ENCODE measurements around the gene FAM151A. TPM values are rescaled to one million over a fixed set of nuclear protein-coding genes. Genes with fewer than 3 reads are reported as not detected.

Gene FAM151A
- total and polyA plus RNA-seq, 2 experiments from 2014 or later = 0.10 TPM; not detected in 1

DNA sequence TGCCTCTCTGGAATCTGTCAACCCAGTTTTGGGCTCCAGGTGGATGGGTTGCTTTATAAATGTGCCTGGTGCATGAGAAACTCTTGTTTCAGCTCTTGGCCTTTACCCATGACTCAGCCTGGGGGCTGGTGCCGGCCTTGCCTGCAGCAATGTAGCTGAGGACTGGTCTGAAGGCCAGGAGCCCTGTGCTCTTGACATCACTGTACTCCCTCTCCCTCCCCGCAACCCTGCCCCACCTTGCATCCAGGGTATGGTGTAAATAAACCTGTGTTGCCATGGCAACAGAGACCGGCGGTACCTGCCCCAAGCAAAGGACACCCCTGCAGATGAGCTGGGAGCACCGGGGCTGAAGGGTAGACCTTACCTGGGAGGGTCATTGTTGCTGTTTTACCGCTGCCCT lies 13.3 kb downstream of the FAM151A start (continued):
- TF ChIP-seq, protein P1, sequence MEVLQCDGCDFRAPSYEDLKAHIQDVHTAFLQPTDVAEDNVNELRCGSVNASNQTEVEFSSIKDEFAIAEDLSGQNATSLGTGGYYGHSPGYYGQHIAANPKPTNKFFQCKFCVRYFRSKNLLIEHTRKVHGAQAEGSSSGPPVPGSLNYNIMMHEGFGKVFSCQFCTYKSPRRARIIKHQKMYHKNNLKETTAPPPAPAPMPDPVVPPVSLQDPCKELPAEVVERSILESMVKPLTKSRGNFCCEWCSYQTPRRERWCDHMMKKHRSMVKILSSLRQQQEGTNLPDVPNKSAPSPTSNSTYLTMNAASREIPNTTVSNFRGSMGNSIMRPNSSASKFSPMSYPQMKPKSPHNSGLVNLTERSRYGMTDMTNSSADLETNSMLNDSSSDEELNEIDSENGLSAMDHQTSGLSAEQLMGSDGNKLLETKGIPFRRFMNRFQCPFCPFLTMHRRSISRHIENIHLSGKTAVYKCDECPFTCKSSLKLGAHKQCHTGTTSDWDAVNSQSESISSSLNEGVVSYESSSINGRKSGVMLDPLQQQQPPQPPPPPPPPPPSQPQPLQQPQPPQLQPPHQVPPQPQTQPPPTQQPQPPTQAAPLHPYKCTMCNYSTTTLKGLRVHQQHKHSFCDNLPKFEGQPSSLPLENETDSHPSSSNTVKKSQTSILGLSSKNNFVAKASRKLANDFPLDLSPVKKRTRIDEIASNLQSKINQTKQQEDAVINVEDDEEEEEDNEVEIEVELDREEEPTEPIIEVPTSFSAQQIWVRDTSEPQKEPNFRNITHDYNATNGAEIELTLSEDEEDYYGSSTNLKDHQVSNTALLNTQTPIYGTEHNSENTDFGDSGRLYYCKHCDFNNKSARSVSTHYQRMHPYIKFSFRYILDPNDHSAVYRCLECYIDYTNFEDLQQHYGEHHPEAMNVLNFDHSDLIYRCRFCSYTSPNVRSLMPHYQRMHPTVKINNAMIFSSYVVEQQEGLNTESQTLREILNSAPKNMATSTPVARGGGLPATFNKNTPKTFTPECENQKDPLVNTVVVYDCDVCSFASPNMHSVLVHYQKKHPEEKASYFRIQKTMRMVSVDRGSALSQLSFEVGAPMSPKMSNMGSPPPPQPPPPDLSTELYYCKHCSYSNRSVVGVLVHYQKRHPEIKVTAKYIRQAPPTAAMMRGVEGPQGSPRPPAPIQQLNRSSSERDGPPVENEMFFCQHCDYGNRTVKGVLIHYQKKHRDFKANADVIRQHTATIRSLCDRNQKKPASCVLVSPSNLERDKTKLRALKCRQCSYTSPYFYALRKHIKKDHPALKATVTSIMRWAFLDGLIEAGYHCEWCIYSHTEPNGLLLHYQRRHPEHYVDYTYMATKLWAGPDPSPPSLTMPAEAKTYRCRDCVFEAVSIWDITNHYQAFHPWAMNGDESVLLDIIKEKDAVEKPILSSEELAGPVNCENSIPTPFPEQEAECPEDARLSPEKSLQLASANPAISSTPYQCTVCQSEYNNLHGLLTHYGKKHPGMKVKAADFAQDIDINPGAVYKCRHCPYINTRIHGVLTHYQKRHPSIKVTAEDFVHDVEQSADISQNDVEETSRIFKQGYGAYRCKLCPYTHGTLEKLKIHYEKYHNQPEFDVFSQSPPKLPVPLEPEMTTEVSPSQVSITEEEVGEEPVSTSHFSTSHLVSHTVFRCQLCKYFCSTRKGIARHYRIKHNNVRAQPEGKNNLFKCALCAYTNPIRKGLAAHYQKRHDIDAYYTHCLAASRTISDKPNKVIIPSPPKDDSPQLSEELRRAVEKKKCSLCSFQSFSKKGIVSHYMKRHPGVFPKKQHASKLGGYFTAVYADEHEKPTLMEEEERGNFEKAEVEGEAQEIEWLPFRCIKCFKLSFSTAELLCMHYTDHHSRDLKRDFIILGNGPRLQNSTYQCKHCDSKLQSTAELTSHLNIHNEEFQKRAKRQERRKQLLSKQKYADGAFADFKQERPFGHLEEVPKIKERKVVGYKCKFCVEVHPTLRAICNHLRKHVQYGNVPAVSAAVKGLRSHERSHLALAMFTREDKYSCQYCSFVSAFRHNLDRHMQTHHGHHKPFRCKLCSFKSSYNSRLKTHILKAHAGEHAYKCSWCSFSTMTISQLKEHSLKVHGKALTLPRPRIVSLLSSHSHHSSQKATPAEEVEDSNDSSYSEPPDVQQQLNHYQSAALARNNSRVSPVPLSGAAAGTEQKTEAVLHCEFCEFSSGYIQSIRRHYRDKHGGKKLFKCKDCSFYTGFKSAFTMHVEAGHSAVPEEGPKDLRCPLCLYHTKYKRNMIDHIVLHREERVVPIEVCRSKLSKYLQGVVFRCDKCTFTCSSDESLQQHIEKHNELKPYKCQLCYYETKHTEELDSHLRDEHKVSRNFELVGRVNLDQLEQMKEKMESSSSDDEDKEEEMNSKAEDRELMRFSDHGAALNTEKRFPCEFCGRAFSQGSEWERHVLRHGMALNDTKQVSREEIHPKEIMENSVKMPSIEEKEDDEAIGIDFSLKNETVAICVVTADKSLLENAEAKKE (CRISPR knock-in tag; IDR thresholded peaks at IDR 0.05) = no peak
- TF ChIP-seq POLR2AphosphoS5 (IDR thresholded peaks at IDR 0.05; ENCODE audit: low read depth) = no peak
- no peak for TF ChIP-seq ZNF331 (CRISPR knock-in tag; IDR thresholded peaks at IDR 0.05; ENCODE audit: low read depth)

DNA sequence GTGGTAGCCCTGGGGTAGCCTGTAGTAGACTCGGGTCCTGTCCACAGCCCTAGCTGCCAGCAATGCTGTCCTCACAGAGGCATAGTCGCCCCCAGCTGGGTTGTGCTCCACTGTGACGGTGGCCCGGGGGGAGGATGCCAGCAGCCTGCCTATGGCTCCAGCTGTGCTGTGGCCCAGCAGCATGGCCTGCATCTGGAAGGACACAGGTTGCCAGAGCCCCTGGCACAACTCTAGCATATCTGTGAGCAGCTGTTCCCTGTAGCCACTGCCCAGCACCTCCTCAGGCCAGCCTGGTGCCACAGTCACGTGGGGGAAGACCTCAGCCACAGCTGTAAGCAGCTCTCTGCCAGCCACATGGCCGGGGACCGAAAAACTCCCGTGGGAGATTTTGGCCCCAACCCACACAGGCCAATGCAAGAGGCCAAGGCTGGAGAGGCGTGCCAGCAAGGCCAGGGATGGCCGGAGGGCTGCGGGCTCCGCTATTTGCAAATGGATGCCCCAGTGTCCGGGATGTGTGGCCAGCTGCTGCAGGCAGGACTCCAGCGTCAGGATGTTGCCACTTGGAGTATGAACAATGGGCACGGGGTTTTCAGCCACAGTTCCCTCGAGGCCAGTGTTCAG lies 13.9 kb downstream of the FAM151A start:
- no peak for DNase-seq (ENCODE audit: low spot score)
- no peak overlapping the region for H3K4me2 ChIP-seq
- H3K27me3 ChIP-seq (ENCODE audit: insufficient read depth) = no peaks in the 10 kb centered on the region
- Mint-ChIP-seq H3K27me3 (ENCODE audit: insufficient read depth, low read depth, poor library complexity) (peaks cover 15% of the 10 kb centered on the region), H3K27ac (no peak overlapping the region), H3K36me3 (ENCODE audit: low read depth) (no peaks in the 10 kb centered on the region), H3K4me3 (no peak overlapping the region), H3K9me3 (no peaks in the 10 kb centered on the region), H3K4me1 (peaks cover 30% of the 10 kb centered on the region)
- no peaks in the 10 kb centered on the region for H3F3A ChIP-seq (replicated peaks; ENCODE audit: low read depth)
- H3K4me3 ChIP-seq = no peak overlapping the region
- H2AFZ ChIP-seq = no peak overlapping the region
- H3K9me2 ChIP-seq (ENCODE audit: insufficient read depth) = no peaks in the 10 kb centered on the region
- H3K79me2 ChIP-seq (replicated peaks; ENCODE audit: insufficient read depth) = no peaks in the 10 kb centered on the region
- no peaks in the 10 kb centered on the region for H3K36me3 ChIP-seq (ENCODE audit: insufficient read depth)
- H3K4me1 ChIP-seq (ENCODE audit: insufficient read depth) = peaks cover 4% of the 10 kb centered on the region; the same call in 1 of the 2 replicates
- ATAC-seq = no peak
- no peak overlapping the region for H3K27ac ChIP-seq (ENCODE audit: low read depth)
- H4K20me1 ChIP-seq (replicated peaks; ENCODE audit: insufficient read depth) = no peaks in the 10 kb centered on the region
- TF ChIP-seq, protein P2, sequence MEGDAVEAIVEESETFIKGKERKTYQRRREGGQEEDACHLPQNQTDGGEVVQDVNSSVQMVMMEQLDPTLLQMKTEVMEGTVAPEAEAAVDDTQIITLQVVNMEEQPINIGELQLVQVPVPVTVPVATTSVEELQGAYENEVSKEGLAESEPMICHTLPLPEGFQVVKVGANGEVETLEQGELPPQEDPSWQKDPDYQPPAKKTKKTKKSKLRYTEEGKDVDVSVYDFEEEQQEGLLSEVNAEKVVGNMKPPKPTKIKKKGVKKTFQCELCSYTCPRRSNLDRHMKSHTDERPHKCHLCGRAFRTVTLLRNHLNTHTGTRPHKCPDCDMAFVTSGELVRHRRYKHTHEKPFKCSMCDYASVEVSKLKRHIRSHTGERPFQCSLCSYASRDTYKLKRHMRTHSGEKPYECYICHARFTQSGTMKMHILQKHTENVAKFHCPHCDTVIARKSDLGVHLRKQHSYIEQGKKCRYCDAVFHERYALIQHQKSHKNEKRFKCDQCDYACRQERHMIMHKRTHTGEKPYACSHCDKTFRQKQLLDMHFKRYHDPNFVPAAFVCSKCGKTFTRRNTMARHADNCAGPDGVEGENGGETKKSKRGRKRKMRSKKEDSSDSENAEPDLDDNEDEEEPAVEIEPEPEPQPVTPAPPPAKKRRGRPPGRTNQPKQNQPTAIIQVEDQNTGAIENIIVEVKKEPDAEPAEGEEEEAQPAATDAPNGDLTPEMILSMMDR (conservative IDR thresholded peaks at IDR 0.05; ENCODE audit: low read depth in 2 of 2) = no peak
- no peak for TF ChIP-seq EZH2phosphoT487 (IDR thresholded peaks at IDR 0.05; ENCODE audit: unreplicated experiment)
- TF ChIP-seq, protein P3, sequence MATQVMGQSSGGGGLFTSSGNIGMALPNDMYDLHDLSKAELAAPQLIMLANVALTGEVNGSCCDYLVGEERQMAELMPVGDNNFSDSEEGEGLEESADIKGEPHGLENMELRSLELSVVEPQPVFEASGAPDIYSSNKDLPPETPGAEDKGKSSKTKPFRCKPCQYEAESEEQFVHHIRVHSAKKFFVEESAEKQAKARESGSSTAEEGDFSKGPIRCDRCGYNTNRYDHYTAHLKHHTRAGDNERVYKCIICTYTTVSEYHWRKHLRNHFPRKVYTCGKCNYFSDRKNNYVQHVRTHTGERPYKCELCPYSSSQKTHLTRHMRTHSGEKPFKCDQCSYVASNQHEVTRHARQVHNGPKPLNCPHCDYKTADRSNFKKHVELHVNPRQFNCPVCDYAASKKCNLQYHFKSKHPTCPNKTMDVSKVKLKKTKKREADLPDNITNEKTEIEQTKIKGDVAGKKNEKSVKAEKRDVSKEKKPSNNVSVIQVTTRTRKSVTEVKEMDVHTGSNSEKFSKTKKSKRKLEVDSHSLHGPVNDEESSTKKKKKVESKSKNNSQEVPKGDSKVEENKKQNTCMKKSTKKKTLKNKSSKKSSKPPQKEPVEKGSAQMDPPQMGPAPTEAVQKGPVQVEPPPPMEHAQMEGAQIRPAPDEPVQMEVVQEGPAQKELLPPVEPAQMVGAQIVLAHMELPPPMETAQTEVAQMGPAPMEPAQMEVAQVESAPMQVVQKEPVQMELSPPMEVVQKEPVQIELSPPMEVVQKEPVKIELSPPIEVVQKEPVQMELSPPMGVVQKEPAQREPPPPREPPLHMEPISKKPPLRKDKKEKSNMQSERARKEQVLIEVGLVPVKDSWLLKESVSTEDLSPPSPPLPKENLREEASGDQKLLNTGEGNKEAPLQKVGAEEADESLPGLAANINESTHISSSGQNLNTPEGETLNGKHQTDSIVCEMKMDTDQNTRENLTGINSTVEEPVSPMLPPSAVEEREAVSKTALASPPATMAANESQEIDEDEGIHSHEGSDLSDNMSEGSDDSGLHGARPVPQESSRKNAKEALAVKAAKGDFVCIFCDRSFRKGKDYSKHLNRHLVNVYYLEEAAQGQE (IDR thresholded peaks at IDR 0.05; ENCODE audit: unreplicated experiment) = no peak
- TF ChIP-seq, protein P4, sequence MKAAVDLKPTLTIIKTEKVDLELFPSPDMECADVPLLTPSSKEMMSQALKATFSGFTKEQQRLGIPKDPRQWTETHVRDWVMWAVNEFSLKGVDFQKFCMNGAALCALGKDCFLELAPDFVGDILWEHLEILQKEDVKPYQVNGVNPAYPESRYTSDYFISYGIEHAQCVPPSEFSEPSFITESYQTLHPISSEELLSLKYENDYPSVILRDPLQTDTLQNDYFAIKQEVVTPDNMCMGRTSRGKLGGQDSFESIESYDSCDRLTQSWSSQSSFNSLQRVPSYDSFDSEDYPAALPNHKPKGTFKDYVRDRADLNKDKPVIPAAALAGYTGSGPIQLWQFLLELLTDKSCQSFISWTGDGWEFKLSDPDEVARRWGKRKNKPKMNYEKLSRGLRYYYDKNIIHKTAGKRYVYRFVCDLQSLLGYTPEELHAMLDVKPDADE (IDR thresholded peaks at IDR 0.05) = no peak

Data from GM23338 (cell line).